Body of pancreas (tissue), 4 donors: Measurements from ENCODE around the gene ECT2L.

Experiments used
- CTCF ChIP-seq, 7 experiments: fragments of 450-650 bp in 4 of 7; fragments of 200-600 bp in 3 of 7; sonication (generic) in 3 of 7; IDR thresholded peaks; one replicate each; pipeline ENCODE4 v1.5.1; 2016 to 2019; ENCODE audit warnings: antibody characterized with exemption in 7 of 7
- POLR2A ChIP-seq, 3 donors: fragments of 450-650 bp; IDR thresholded peaks; one replicate each; pipeline ENCODE4 v1.6.1; 2016; ENCODE audit warnings: antibody characterized with exemption in 3 of 3, mild to moderate bottlenecking in 2 of 3

- TF ChIP-seq POLR2A (IDR thresholded peaks at IDR 0.05) = no peak
- no peak for TF ChIP-seq CTCF (IDR thresholded peaks at IDR 0.05)
Measured at GRCh38 chr6:138785980-138786379, 9.9 kb upstream of the ECT2L start.
